ENCODE results near the gene KIF20B.

- TF ChIP-seq EZH2 (IDR thresholded peaks at IDR 0.05) (no peak), POLR2AphosphoS5 (IDR thresholded peaks at IDR 0.05; ENCODE audit: borderline replicate concordance, low read depth, low read length) (no peak), FOXP2 (optimal IDR thresholded peaks at IDR 0.05; ENCODE audit: control extremely low read depth, extremely low read length, insufficient read depth) (no peak)
These were observed 45.7 kb upstream of the KIF20B start for GRCh38 chr10:89655722-89656121.
